ENCODE measurements around the gene TRIM63.

The TRIM63 gene

DNA sequence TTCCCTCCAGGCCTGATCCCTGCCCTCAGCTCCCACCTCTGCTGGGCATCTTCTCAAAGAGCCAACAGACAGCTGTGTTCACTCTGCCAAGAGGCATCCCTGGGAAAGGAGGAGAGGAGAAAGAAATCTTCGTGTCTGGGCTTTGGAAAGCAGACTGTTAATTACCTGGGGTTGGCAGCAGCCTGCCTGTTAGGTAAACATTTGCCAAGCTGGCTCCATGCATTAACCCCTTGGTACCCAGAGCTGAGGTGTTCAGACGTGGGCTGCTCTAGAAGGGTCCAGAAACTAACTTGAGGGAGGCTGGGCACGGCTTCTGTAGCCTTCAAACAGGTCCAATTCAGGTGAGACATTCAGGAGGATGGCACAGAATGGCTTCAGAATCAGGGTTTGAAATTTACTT lies 54.6 kb downstream of the TRIM63 start:
- no peak for DNase-seq

DNA sequence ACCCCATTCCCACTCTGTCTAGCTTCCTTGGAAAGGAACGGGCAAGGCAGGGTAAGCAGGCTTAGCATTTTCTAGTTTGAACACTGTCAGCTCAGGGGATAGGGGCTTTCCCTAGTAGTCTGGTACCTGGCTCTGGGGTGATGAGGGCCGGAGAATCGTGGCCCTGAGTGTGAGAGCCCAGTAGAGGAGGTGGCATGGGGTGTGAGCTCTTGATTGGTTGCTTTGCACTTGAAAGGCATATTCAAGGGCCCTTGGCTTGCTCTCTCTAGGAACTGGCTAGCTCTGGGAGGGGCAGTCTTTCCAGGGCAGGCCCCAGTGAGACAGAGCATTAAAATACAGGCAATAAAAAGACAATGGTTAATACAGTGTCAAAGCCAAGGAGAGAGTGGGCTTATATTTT lies 56.6 kb downstream of the TRIM63 start:
- no peak for DNase-seq

DNA sequence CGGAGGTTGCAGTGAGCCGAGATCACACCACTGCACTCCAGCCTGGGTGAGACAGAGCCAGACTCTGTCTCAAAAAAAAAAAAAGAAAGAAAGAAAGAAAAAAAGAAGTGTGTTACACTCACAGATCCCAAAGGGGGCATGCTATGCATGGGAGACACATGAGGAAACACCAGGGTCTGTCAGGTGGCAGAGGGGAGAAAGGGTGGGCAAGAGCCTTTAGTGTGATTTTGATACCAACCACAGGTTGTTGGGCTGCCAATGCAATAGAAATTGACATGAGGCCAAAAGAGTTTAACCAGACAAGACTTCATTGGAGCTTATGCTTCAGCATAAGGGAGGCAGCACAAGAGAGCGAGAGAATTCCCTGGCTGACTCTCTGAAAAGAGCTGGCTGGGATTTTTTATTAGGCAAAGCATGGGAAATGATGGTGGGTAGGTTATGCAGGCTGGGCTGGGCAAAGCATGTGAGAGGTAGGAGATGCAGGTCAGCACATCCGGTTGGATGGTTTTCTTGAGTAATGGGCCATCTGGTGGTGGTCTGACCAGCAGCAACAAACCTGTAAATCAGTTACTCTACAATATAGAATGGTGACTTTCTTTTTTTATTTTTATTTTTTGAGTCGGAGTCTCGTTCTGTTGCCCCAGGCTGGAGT lies 57.5 kb downstream of the TRIM63 start:
- no peak for DNase-seq

DNA sequence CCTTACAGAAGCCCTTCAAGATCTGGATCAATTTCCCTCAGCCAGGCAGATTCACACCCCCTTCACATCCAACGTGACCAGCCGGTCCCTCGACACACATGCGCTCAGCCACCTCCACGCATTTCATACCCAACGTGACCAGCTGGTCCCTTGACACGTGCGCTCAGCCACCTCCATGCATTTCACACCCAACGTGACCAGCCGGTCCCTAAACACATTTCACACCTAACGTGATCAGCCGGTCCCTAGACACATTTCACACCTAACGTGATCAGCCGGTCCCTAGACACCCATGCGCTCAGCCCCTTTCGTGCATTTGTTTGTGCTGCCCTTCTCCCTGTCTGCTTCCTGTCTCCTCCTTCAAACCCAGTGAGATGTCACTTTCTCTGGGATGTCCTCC lies 60.7 kb downstream of the TRIM63 start:
- no peak for DNase-seq

DNA sequence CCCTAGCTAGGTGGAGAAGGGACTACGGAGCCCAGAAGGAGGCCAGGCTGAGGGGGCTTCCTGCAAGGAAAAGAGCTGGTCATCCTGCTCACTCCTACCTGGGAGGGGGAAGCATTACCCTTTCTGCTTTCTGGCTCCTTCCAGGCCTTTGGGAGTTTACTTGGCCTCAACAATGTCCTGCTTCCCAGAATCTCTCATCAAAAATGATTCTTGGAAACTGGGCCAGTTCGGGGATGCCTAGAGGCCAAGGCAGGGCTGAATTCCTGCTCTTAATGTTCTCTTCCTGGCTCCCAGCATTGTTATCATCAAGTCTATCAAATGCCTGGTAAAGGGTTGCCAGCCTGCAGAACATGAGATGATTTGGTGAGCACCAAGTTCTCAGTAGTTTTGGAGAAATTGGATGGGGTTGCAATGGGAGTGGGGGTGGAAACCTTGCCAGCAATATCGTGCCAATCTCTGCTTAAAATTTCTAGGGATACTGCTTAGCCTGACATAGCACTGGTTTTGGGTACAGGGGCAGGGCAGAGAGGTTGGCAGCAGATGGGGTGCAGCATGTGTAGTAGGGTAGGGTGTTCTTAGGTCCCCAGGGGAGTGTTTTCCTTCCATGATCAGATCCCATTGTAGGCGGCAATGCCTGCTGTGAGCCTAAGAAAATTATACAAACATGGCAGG lies 61.9 kb downstream of the TRIM63 start:
- DNase-seq, result no peak

DNA sequence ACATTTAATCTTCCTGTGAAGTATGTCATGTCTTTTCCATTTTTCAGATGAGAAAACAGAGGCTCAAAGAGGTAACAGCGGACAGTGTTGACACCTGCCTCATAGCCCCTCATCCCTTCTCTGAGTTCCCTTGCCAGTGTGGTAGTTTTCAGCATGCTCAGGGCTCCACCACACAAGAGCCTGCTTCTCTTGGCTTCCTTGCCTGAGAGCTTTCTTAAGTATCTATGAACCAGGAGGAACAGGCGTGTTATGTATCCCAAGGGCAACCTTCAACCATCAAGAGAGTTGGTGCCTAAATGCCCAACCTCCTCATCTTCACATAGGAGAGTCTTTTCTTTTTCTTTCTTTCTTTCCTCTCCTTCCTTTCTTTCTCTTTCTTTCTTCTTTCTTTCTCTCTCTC lies 63.7 kb downstream of the TRIM63 start:
- DNase-seq, result no peak

DNA sequence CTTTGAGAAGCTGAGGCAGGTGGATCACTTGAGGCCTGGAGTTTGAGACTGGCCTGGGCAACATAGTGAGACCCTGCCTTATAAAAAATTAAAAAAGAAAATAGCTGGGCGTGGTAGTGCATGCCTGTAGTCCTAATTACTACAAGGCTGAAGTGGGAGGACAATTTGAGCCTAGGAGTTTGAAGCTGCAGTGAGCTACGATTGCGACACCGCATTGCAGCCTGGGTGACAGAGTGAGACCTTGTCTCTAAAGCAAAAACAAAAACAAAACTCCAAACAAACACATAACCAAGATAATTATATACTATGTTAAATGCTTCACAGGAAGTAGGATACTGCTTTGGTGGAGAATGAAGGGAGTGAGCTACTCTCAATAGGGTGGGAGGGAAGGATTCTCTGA lies 64.2 kb downstream of the TRIM63 start:
- DNase-seq, result no peak
